ENCODE measurements around the gene HSD17B3. TPM values are rescaled to one million over a fixed set of nuclear protein-coding genes. Genes with fewer than 3 reads are reported as not detected.
A peak's percentile ranks its signal among the peaks of the same experiment; 100 is the strongest.

Gene HSD17B3
- total and polyA plus RNA-seq, 10 of the 15 experiments (the other 5 are each of a cell fraction or from before 2014, with no cell fraction given): not detected

DNA sequence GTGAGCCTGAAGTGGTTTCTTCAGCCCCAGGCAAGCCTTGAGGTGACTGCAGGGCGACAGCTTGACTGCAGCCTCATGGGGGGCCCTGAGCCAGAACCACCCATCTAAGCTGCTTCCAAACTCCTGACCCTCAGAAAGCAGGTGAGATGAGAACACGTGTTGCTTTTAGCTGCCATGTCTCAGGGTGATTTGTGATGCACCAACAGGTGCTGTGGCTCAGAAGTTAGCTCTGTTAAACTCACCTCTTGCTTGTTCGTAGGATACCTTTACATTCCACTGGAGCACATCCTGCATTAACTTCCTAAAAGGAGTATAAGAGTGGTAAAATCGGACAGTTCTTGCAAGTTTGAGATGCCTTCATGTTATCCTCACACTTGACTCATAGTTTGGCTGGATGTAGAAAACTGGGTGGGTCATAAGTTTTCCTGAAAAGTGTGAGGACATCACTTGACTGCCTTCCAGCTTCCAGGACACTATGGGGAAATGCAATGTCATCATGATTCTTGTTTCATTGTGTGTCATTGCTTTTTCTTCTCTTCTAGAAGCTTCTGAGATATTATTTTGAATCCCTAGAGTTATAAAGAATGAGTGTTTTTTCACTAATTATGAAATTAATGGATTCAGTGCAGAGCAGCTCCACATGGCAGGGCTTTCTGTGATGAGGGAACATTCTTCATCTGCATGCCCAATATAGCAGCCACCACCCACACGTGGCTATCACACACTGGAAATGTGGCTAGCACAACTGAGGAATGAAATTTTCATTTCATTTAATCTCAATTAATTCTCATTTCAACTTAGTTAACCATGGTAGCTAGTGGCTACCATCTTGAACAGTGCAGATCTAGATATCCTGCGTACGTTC is 92.3 kb downstream of the HSD17B3 start:
- no peak overlapping the region for H3K27ac ChIP-seq (ENCODE audit: control insufficient read depth, insufficient read depth)
- H3K9me3 ChIP-seq (replicated peaks; ENCODE audit: control insufficient read depth, insufficient read depth, low read length): no peaks in the 10 kb centered on the region; the same call in 2 of the 3 replicates
- intact Hi-C loops (cut with micrococcal nuclease; ENCODE audit: unreplicated experiment): loop anchor here (10.0 kb wide), 4 partner anchors 145 to 1525 kb away; no protein-coding TSS in a partner anchor
- H2AFZ ChIP-seq (ENCODE audit: control insufficient read depth, low read depth, low read length): no peak overlapping the region
- no peak overlapping the region for H3K4me2 ChIP-seq (ENCODE audit: control insufficient read depth, insufficient read depth)
- CTCF ChIA-PET: interaction anchor here (0.6 to 1.6 kb wide), 4 partner anchors 8 to 322 kb away, joined by 3 to 8 read pairs (median 4); no protein-coding TSS in a partner anchor
- POLR2A ChIA-PET: no interaction called here
- no peaks in the 10 kb centered on the region for H4K20me1 ChIP-seq (ENCODE audit: control insufficient read depth, insufficient read depth)
- BruUV-seq (replicated peaks): no TSS peak
- peaks cover 0 to 2% of the 10 kb centered on the region in 2 experiments; a peak in 1 of 4 replicates for H3K27me3 ChIP-seq (replicated peaks in 1 of 2; ENCODE audit: control insufficient read depth in 2 of 2, insufficient read depth in 2 of 2, low read length in 1 of 2)
- RAD21 ChIA-PET (ENCODE audit: unreplicated experiment): no interaction called here
- H3K9ac ChIP-seq (ENCODE audit: control insufficient read depth, insufficient read depth, low read length): no peak overlapping the region
- H3K36me3 ChIP-seq (ENCODE audit: control insufficient read depth in 2 of 2, insufficient read depth in 2 of 2, low read length in 1 of 2): no peaks in the 10 kb centered on the region
- DNase-seq (ENCODE audit: low read depth, low spot score) (no peak), FAIRE-seq (peak; percentile 23), ATAC-seq (no peak)
- no peaks in the 10 kb centered on the region for H3K4me1 ChIP-seq (ENCODE audit: control insufficient read depth, insufficient read depth, low read length)
- in situ Hi-C loops (cut with MboI): loop anchor here (25.0 kb wide), 1 partner anchor 1522 kb away; no protein-coding TSS in a partner anchor
- WGBS (ENCODE audit: insufficient coverage, insufficient replicate concordance, low lambda C conversion rate, missing lambda C conversion rate): 39% methylated on average over 7 of the region's 7 CpGs
- no peaks in the 10 kb centered on the region for H3K79me2 ChIP-seq (ENCODE audit: control insufficient read depth, insufficient read depth, low read length)
- SMC1A ChIA-PET (ENCODE audit: uncharacterized antibody, unreplicated experiment): interaction anchor here (0.7 to 1.6 kb wide), 3 partner anchors 17 to 554 kb away, joined by 3 read pairs; no protein-coding TSS in a partner anchor
- no peak overlapping the region for H3K4me3 ChIP-seq
- no peak for TF ChIP-seq ZNF24 (IDR thresholded peaks at IDR 0.05)
- TF ChIP-seq NRF1 (conservative IDR thresholded peaks at IDR 0.05; ENCODE audit: low read depth, low read length): no peak
- TF ChIP-seq, protein P1, sequence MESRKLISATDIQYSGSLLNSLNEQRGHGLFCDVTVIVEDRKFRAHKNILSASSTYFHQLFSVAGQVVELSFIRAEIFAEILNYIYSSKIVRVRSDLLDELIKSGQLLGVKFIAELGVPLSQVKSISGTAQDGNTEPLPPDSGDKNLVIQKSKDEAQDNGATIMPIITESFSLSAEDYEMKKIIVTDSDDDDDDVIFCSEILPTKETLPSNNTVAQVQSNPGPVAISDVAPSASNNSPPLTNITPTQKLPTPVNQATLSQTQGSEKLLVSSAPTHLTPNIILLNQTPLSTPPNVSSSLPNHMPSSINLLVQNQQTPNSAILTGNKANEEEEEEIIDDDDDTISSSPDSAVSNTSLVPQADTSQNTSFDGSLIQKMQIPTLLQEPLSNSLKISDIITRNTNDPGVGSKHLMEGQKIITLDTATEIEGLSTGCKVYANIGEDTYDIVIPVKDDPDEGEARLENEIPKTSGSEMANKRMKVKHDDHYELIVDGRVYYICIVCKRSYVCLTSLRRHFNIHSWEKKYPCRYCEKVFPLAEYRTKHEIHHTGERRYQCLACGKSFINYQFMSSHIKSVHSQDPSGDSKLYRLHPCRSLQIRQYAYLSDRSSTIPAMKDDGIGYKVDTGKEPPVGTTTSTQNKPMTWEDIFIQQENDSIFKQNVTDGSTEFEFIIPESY (IDR thresholded peaks at IDR 0.05): no peak
- TF ChIP-seq, protein P2, sequence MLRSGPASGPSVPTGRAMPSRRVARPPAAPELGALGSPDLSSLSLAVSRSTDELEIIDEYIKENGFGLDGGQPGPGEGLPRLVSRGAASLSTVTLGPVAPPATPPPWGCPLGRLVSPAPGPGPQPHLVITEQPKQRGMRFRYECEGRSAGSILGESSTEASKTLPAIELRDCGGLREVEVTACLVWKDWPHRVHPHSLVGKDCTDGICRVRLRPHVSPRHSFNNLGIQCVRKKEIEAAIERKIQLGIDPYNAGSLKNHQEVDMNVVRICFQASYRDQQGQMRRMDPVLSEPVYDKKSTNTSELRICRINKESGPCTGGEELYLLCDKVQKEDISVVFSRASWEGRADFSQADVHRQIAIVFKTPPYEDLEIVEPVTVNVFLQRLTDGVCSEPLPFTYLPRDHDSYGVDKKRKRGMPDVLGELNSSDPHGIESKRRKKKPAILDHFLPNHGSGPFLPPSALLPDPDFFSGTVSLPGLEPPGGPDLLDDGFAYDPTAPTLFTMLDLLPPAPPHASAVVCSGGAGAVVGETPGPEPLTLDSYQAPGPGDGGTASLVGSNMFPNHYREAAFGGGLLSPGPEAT (IDR thresholded peaks at IDR 0.05; ENCODE audit: low read depth): no peak
- TF ChIP-seq YBX1 (IDR thresholded peaks at IDR 0.05): no peak
- no peak for TF ChIP-seq ZNF274 (IDR thresholded peaks at IDR 0.05; ENCODE audit: insufficient read depth, insufficient read length)
- no peak for TF ChIP-seq GATAD2B (conservative IDR thresholded peaks at IDR 0.05; ENCODE audit: low read depth)
- TF ChIP-seq, protein P3, sequence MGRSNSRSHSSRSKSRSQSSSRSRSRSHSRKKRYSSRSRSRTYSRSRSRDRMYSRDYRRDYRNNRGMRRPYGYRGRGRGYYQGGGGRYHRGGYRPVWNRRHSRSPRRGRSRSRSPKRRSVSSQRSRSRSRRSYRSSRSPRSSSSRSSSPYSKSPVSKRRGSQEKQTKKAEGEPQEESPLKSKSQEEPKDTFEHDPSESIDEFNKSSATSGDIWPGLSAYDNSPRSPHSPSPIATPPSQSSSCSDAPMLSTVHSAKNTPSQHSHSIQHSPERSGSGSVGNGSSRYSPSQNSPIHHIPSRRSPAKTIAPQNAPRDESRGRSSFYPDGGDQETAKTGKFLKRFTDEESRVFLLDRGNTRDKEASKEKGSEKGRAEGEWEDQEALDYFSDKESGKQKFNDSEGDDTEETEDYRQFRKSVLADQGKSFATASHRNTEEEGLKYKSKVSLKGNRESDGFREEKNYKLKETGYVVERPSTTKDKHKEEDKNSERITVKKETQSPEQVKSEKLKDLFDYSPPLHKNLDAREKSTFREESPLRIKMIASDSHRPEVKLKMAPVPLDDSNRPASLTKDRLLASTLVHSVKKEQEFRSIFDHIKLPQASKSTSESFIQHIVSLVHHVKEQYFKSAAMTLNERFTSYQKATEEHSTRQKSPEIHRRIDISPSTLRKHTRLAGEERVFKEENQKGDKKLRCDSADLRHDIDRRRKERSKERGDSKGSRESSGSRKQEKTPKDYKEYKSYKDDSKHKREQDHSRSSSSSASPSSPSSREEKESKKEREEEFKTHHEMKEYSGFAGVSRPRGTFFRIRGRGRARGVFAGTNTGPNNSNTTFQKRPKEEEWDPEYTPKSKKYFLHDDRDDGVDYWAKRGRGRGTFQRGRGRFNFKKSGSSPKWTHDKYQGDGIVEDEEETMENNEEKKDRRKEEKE (IDR thresholded peaks at IDR 0.05): no peak
- TF ChIP-seq SREBF1 (IDR thresholded peaks at IDR 0.05; ENCODE audit: low read length): no peak
- no peak for TF ChIP-seq NFYB (IDR thresholded peaks at IDR 0.05; ENCODE audit: insufficient read depth, low read depth, low read length)
- TF ChIP-seq, protein P4, sequence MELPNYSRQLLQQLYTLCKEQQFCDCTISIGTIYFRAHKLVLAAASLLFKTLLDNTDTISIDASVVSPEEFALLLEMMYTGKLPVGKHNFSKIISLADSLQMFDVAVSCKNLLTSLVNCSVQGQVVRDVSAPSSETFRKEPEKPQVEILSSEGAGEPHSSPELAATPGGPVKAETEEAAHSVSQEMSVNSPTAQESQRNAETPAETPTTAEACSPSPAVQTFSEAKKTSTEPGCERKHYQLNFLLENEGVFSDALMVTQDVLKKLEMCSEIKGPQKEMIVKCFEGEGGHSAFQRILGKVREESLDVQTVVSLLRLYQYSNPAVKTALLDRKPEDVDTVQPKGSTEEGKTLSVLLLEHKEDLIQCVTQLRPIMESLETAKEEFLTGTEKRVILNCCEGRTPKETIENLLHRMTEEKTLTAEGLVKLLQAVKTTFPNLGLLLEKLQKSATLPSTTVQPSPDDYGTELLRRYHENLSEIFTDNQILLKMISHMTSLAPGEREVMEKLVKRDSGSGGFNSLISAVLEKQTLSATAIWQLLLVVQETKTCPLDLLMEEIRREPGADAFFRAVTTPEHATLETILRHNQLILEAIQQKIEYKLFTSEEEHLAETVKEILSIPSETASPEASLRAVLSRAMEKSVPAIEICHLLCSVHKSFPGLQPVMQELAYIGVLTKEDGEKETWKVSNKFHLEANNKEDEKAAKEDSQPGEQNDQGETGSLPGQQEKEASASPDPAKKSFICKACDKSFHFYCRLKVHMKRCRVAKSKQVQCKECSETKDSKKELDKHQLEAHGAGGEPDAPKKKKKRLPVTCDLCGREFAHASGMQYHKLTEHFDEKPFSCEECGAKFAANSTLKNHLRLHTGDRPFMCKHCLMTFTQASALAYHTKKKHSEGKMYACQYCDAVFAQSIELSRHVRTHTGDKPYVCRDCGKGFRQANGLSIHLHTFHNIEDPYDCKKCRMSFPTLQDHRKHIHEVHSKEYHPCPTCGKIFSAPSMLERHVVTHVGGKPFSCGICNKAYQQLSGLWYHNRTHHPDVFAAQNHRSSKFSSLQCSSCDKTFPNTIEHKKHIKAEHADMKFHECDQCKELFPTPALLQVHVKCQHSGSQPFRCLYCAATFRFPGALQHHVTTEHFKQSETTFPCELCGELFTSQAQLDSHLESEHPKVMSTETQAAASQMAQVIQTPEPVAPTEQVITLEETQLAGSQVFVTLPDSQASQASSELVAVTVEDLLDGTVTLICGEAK (IDR thresholded peaks at IDR 0.05; ENCODE audit: borderline replicate concordance): no peak
- TF ChIP-seq MTA2 (IDR thresholded peaks at IDR 0.05; ENCODE audit: low read depth): no peak
